Measurements from ENCODE around the gene TLR6.

The TLR6 gene

GRCh38 chr4:38868059-38868960 lies 11.7 kb upstream of the TLR6 start:
- DNase-seq (ENCODE audit: insufficient read length, low spot score) = no peak
- no peak for FAIRE-seq

GRCh38 chr4:38867478-38868058 lies 11.0 kb upstream of the TLR6 start, which contains the start of gene FAM114A1:
Gene FAM114A1, plus strand, starts transcription at chr4:38867806. Its CDS starts 10,273 bp downstream, at chr4:38878079.
- peak; percentile 69 for FAIRE-seq
- peak; percentile 81 for DNase-seq (ENCODE audit: insufficient read length, low spot score)

- no peak for FAIRE-seq
- DNase-seq (ENCODE audit: insufficient read length, low spot score) = no peak
Measured at GRCh38 chr4:38866973-38867477, 10.4 kb upstream of the TLR6 start.

DNA sequence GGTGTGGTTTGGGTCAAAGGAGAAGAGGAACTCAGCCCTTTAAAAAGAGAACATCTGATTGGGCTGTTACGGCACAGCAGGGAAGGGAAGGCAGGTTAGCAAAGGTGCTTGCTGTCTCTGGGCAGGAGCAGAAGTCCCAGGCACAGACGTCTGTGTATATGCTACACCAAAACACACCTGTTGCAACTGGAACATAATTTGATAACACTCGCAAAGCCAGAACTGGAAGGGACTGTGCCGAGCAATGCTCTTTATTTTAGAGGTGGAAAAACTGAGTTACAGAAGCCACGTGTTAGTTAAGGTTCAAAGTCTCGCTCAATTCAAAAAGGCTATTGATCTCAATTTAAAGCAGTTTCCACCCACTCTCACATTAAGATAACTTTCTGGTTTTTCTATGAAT lies 8.8 kb upstream of the TLR6 start:
- FAIRE-seq = no peak
- DNase-seq (ENCODE audit: insufficient read length, low spot score) = no peak

- FAIRE-seq (no peak), DNase-seq (ENCODE audit: insufficient read length, low spot score) (no peak)
Measured at GRCh38 chr4:38861791-38862190, 5.2 kb upstream of the TLR6 start.

DNA sequence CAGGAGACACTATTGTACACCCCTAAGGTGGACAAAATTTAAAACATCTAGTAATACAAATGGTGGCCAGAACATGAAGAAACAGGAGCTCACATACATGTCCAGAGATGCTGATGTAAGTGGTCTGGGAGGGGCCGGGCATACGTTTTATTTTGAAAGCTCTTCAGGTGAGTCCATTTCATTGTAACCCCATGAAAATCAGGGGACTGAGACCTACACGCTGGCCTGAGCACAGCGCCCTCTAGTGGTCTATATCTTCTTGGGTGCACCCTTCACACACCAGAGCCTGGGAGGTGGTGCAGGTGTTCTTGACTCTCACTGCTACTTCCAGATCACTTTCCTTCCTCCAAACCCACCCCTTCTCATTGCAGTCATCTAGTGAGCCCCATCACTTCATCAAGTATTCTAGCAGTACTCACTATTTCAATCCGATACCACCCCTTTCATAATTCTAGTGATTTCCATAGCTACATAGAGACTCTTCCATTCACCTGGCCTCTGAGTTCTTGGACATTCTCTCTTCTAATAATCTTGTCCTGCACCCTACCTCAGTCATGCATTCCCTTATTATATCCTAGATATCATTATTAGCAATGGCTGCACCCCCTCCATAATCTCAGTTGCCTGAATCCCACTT lies 4.3 kb upstream of the TLR6 start:
- no peak for FAIRE-seq
- peak; percentile 40 for DNase-seq (ENCODE audit: insufficient read length, low spot score)

DNA sequence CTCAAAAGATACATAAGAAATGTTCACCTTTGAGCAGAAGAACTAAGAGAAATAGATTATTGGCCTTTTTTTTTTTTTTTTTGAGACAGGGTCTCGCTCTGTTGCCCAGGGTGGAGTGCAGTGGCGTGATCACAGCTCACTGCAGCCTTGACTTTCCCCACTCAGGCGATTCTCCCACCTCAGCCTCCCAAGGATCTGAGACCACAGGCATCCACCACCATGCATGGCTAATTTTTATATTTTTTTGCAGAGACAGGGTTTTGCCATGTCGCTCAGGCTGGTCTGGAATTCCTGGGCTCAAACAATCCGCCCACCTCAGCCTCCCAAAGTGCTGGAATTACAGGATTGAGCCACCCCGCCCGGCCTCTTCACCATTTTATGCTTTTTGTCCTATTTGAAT lies 2.9 kb upstream of the TLR6 start:
- DNase-seq (ENCODE audit: insufficient read length, low spot score) = no peak
- no peak for FAIRE-seq

DNA sequence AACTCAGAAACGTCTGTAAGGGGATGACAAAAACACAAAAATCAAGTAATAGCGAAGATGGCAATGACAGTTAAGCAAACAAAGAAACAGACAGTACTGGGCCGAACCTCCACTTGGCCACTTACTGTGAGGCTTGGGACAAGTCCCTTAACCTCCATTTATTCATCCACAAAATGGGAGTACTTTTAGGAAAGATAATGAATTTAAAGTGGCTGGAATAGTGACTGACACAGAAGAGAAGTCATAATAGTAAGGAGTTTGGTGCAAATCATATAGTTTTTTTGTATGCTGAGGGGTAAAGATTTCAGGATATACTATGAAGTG lies 1.4 kb upstream of the TLR6 start:
- FAIRE-seq (no peak), DNase-seq (ENCODE audit: insufficient read length, low spot score) (no peak)

DNA sequence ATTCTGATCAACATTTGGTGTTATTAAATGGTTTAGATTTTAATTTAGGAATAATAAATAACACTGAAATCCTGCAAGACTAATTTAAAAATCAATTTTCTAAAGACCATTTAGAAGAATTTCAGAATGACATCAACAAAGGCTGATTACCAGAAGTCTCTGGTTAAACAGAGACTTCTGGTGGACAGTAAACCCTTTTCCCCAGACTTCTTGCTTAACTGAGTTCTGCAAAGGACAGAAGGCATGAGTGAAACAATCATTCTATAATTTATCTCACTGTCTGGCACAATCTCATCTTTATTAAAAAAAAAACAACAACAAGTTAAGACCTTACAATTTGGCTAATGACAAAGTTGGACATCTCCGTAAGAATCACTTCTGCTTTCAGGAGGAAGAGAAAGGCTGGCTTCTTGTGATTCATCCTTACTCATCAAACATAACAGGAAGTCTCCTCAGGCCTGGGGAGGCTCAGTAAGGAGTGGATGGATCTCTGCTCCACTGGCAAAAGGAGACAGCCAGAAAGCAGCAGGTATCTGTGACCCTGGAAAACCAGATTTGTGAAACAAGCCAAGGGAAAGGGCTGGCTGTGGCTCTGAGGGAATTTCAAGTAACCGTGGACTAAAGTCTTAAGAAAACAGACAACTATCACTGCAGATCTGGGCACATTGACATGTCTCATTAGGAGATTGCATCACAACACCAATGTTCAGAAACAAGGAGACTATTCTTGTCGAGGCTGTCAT lies 908 bp upstream of the TLR6 start:
- peak; percentile 36 for FAIRE-seq
- DNase-seq (ENCODE audit: insufficient read length, low spot score) = peak; percentile 61

- DNase-seq (ENCODE audit: insufficient read length, low spot score) (no peak), FAIRE-seq (no peak)
Measured at GRCh38 chr4:38856046-38856445, 571 bp downstream of the TLR6 start.

- no peak for FAIRE-seq
- no peak for DNase-seq (ENCODE audit: insufficient read length, low spot score)
Measured at GRCh38 chr4:38855466-38855865, 1.2 kb downstream of the TLR6 start.

- FAIRE-seq = no peak
Measured at GRCh38 chr4:38846015-38846414, 10.6 kb downstream of the TLR6 start.

DNA sequence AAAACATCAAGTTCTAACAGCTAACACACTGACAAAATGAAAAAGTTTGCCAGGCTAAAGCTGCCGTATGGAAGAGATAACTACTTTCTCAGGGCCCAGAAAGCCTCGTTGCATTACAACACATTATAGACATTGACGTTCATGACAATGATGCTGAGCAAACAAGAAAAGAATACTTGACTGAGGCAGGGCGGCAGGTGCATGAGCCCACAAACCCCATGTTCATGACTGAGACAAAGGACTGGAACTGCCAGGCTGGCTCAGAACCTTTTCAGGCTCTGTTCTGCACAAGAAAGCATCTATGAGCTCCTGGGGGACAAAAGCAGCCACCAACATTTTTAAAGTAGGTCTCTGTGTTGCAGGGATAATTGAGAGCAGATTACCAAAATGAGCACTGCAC lies 13.6 kb downstream of the TLR6 start:
- DNase-seq (ENCODE audit: insufficient read length, low spot score) (no peak), FAIRE-seq (no peak)

More at GRCh38 chr4:38846015-38846414, 10.6 kb downstream of the TLR6 start:
- no peak for DNase-seq (ENCODE audit: insufficient read length, low spot score)

DNA sequence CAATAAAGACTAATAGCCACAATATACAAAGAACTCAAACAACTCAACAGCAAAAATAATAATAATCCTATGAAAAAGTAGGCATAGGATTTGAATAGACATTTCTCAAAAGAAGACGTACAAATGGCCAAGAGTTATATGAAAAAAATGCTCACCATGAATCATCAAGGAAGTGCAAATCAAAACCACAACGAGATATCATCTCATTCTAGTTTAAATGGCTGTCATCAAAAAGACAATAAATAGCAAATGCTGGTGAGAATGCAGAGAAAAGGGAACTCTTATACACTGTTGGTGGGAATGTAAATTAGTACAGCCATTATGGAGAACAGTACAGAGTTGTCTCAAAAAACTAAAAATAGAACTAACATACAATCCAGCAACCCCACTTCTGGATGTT lies 18.8 kb downstream of the TLR6 start:
- FAIRE-seq (no peak), DNase-seq (ENCODE audit: insufficient read length, low spot score) (no peak)

DNA sequence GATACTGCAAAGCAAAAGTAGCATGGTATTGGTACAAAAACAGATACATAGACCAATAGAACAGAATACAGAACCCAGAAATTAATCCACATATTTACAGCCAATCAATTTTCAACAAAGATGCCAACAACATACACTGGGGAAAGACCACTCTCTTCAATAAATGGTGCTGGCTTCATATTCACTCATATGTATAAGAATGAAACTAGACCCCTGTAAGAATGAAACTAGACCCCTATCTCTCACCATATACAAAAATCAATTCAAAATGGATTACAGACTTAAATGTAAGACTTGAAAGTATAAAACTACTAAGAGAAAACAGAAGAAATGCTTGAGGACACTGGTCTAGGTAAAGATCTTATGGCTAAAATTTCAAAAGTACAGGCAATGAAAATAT lies 19.3 kb downstream of the TLR6 start:
- FAIRE-seq (no peak), DNase-seq (ENCODE audit: insufficient read length, low spot score) (no peak)

GRCh38 chr4:38834570-38834969 lies 22.0 kb downstream of the TLR6 start:
- FAIRE-seq (no peak), DNase-seq (ENCODE audit: insufficient read length, low spot score) (no peak)

DNA sequence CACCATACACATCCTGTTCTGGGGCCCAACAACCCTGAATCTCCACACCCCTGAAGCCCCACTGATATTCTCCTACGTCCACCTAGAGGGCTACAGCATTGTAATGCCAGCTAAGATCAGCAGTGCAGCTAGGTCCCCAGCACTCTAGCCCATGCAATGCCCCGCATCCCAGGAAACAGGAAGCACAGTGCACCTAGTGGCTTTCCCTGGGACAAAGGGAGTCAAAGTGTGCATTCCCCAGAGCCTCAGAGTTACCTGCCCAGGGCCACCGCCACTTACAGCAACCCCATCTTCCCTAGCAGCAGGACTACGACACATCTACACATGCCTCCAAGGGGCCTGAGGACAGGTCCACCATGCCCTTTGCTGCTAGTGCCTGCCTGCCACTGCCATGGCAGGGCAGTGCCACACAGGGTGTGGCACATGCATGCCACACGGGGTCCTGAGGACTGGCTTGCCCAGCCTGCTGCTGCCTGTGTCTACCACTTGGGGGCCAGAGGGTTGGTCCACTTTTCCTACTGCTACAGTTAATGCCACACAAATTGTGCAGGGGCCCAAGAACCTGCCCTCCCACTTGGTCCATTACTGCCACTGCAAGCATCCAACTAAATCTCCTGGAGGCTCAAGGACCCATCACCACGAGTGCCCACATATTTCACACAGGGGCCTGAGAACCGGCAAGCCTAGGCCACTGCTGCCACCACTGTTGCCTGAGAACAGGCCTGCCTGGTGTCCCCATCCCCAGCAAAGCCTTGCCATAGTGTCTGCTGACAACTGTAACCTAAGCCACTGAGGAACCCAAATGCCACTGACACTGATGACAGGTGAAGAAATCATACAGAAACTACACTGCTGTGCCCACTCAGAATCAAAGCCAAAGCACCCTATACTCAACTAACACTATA lies 23.7 kb downstream of the TLR6 start:
- FAIRE-seq = no peak
- DNase-seq (ENCODE audit: insufficient read length, low spot score) = no peak

GRCh38 chr4:38832206-38832605 lies 24.4 kb downstream of the TLR6 start:
- DNase-seq (ENCODE audit: insufficient read length, low spot score) = no peak
- FAIRE-seq = no peak

DNA sequence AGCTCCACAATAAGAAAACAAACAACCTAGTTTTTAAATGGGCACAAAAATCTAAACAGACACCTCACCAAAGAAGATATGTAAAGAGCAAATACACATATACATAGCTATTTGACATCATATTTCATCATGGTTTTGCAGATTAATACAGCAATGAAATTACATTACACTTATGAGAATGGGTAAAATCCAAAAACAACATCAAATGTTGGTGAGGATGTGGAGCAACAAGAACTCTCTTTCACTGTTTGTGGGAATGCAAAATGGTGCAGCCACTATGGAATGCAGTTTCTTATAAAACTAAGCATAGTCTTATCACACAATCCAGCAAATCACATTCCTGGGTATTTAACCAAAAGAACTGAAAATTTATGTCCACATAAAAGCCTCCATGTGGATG lies 25.0 kb downstream of the TLR6 start:
- FAIRE-seq (peak; percentile 13), DNase-seq (ENCODE audit: insufficient read length, low spot score) (no peak)

- DNase-seq (ENCODE audit: insufficient read length, low spot score) (no peak), FAIRE-seq (no peak)
Measured at GRCh38 chr4:38829237-38829636, 27.4 kb downstream of the TLR6 start.
